Chondrocyte (in vitro differentiated cells): ENCODE data around the gene FH. TPM values are rescaled to one million over a fixed set of nuclear protein-coding genes. Genes with fewer than 3 reads are reported as not detected.

Experiments
- DNase-seq: peaks from one replicate; pipeline ENCODE4 v3.0.0; 2021; ENCODE audit warnings: mixed read lengths, low spot score
- H3K27ac Mint-ChIP-seq: one replicate; pipeline ENCODE4 v1.8.0; 2021; ENCODE audit warnings: mild to moderate bottlenecking, moderate library complexity, mixed read lengths; ENCODE audit not compliant: unreplicated experiment
- H3K27me3 Mint-ChIP-seq: 2 replicates; pipeline ENCODE4 v1.8.0; 2021; ENCODE audit warnings: low read depth, mixed read lengths
- H3K36me3 Mint-ChIP-seq: 2 replicates; pipeline ENCODE4 v1.8.0; 2021; ENCODE audit warnings: low read depth, mixed read lengths
- H3K4me1 Mint-ChIP-seq: 2 replicates; pipeline ENCODE4 v1.8.0; 2021; ENCODE audit warnings: low read depth, mild to moderate bottlenecking, mixed read lengths
- H3K4me3 Mint-ChIP-seq: one replicate; pipeline ENCODE4 v1.8.0; 2021; ENCODE audit warnings: mild to moderate bottlenecking, moderate library complexity, mixed read lengths; ENCODE audit not compliant: unreplicated experiment
- H3K9me3 Mint-ChIP-seq: 2 replicates; pipeline ENCODE4 v1.8.0; 2021; ENCODE audit warnings: low read depth, mixed read lengths
- total RNA-seq: library from RNA; stranded (reverse); gene quantifications from 3 replicates; pipeline ENCODE4 v1.2.1, GENCODE V29; 2021
- TF ChIP-seq, protein P1 (sequence below): fragments of 200-600 bp; sonication (generic); IDR thresholded peaks from 2 replicates; pipeline ENCODE4 v1.5.0; 2021; ENCODE audit warnings: antibody characterized with exemption, mild to moderate bottlenecking, moderate library complexity

The FH gene
- total RNA-seq, 1 donor from 2014 or later, result 57.9 TPM

DNA sequence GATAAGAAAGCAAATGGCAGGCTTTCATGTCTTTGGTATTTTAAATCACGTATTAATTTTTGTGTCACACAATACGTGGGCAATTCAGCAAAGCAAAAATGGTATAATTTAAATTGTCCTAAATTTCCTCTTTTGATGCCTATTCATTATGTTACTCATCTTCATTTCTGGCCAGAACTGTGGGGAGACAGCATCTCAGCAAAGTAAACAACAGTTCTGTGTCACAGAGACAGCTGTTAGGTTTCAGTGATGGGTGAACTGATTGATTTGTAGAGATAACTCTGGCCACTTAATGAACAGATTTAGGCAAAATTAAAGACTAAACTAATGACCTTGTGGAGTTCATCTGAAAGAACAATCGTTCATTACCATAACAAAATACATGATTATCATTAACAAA is 49.2 kb downstream of the FH start:
- H3K4me3 Mint-ChIP-seq, result no peak overlapping the region
- H3K36me3 Mint-ChIP-seq, result no peaks in the 10 kb centered on the region

DNA sequence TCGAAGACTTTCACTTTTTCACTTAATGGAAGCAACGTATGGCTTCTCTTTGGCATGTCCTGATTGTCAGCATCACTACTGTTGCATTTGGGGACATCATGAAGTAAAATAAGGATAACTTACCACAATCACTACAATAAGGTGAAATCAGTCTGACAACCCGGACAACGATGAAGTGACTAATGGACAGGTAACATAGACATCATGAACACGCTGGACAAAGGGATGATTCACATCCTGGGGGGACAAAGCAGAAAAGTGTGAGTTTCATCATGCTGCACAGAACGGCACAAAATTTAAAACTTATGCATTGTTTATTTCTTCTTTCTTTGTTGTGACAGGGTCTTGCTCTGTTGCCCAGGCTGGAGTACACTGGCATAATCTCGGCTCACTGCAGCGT is 53.9 kb downstream of the FH start:
- no peaks in the 10 kb centered on the region for H3K4me1 Mint-ChIP-seq
- TF ChIP-seq, protein P1, sequence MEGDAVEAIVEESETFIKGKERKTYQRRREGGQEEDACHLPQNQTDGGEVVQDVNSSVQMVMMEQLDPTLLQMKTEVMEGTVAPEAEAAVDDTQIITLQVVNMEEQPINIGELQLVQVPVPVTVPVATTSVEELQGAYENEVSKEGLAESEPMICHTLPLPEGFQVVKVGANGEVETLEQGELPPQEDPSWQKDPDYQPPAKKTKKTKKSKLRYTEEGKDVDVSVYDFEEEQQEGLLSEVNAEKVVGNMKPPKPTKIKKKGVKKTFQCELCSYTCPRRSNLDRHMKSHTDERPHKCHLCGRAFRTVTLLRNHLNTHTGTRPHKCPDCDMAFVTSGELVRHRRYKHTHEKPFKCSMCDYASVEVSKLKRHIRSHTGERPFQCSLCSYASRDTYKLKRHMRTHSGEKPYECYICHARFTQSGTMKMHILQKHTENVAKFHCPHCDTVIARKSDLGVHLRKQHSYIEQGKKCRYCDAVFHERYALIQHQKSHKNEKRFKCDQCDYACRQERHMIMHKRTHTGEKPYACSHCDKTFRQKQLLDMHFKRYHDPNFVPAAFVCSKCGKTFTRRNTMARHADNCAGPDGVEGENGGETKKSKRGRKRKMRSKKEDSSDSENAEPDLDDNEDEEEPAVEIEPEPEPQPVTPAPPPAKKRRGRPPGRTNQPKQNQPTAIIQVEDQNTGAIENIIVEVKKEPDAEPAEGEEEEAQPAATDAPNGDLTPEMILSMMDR, result no peak
- H3K27ac Mint-ChIP-seq, result no peak overlapping the region
- H3K4me3 Mint-ChIP-seq, result no peak overlapping the region
- H3K27me3 Mint-ChIP-seq, result no peaks in the 10 kb centered on the region
- DNase-seq, result no peak
- no peaks in the 10 kb centered on the region for H3K9me3 Mint-ChIP-seq
- H3K36me3 Mint-ChIP-seq, result no peaks in the 10 kb centered on the region

More for the DNA sequence above, 49.2 kb downstream of the FH start:
- Mint-ChIP-seq H3K9me3 (no peaks in the 10 kb centered on the region), H3K27me3 (no peaks in the 10 kb centered on the region), H3K27ac (no peak overlapping the region), H3K4me1 (no peaks in the 10 kb centered on the region)
- TF ChIP-seq, protein P1, result no peak
- no peak for DNase-seq

DNA sequence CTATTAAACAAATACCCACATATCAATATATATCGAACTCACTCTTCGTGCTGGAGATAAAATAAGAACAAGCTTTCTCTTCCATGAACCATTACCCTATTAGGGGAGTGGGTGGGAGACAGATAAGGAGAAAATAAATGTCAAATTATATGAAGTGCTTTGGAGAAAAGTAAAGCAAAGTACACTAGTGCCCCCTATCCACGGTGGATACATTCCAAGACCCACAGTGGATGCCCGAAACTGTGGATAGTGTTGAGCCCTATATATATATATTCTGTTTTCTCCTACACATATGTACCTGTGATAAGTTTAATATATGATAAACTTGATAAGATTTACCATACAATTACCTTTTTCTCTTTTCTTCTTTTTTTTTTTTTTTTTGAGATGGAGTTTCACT is 54.6 kb downstream of the FH start:
- no peak for DNase-seq
- Mint-ChIP-seq H3K4me1 (no peaks in the 10 kb centered on the region), H3K36me3 (no peaks in the 10 kb centered on the region), H3K27ac (no peak overlapping the region), H3K9me3 (no peaks in the 10 kb centered on the region), H3K4me3 (no peak overlapping the region), H3K27me3 (no peaks in the 10 kb centered on the region)
- TF ChIP-seq, protein P1, result peak; percentile 55

DNA sequence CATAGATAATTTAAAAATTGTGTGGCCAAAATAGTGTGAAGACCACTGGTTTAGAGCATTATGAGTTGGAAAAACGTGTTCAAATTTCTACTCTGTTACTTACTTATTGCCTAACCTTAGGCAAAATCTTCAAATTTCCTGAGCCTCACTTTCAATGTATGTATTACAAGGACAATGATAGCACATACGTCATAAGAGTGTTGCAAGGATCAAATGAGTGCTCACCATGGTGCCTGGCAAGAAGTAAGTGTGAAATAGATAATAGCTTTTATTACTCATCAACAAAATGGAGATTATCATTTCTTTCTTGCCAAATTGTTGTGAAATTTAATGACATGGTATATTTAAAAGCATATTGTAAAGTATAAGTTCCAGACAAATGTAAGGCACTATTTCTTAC is 57.2 kb downstream of the FH start:
- Mint-ChIP-seq H3K27ac (no peak overlapping the region), H3K9me3 (no peaks in the 10 kb centered on the region), H3K4me1 (no peaks in the 10 kb centered on the region), H3K4me3 (no peak overlapping the region), H3K36me3 (no peaks in the 10 kb centered on the region), H3K27me3 (no peaks in the 10 kb centered on the region)
- TF ChIP-seq, protein P1, result no peak
- DNase-seq, result no peak

DNA sequence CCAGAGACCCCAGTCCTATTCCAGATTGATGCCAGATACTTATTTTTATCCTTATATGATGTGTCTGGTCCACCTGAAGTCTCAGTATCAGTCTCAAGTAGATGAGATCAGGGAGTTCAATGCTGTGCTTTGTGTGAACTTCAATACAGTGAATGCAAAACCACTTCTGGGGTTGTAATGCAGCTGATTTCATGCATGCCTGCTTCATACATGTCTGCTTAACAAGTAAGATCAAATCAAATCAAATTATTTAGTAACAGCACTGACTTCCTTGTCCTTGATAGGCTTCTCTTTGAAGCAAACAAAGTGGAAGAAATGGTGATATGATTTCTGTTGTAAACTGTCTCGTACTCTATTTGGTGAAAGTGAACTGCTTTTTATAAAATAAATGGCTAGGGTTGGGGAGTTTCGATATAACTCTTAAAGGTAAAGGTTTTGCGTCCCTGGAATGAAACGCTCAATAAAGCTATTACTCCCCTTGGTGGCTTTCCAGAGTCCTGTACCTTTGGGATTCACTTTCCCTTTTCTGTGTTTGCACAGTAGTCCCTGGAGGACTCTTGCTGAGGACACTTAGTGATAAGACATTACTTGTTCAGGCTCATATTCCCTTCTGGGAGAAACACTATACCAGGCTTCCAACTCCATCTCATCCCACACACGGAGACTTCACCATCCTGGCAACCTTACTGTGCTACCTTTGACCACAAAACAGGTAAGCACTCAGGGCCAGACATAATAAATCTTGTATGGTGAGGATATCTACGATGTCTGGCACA is 59.3 kb downstream of the FH start:
- Mint-ChIP-seq H3K27me3 (no peaks in the 10 kb centered on the region), H3K9me3 (peaks cover 5% of the 10 kb centered on the region), H3K4me1 (no peaks in the 10 kb centered on the region), H3K4me3 (no peak overlapping the region), H3K27ac (no peak overlapping the region), H3K36me3 (no peaks in the 10 kb centered on the region)
- TF ChIP-seq, protein P1, result no peak
- no peak for DNase-seq
